ENCODE measurements around the gene PHAF1. TPM values are rescaled to one million over a fixed set of nuclear protein-coding genes. Genes with fewer than 3 reads are reported as not detected.

Gene PHAF1
- total RNA-seq, 4 donors from 2014 or later, result 14.2 to 22.5 (median 19.3) TPM

DNA sequence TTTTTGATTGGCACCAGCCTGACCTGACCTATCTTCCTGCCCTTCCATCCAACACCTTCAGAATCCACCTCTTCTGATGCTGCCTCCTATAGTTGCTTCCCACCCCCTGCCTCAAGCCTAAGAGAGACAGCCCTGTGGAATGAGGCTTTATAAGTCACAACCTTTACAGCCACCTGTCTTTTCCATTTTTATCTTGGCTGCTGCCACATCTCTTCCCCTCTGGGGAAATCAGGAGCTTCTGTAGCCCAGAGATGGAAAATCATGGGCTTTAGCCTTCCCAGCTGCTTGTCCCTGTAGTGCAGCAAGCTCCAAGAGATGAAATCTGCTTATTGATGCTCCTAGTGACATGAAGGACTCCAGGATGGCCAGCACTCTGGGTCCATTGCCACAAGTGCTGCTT is 18.7 kb downstream of the PHAF1 start:
- TF ChIP-seq, protein P1, sequence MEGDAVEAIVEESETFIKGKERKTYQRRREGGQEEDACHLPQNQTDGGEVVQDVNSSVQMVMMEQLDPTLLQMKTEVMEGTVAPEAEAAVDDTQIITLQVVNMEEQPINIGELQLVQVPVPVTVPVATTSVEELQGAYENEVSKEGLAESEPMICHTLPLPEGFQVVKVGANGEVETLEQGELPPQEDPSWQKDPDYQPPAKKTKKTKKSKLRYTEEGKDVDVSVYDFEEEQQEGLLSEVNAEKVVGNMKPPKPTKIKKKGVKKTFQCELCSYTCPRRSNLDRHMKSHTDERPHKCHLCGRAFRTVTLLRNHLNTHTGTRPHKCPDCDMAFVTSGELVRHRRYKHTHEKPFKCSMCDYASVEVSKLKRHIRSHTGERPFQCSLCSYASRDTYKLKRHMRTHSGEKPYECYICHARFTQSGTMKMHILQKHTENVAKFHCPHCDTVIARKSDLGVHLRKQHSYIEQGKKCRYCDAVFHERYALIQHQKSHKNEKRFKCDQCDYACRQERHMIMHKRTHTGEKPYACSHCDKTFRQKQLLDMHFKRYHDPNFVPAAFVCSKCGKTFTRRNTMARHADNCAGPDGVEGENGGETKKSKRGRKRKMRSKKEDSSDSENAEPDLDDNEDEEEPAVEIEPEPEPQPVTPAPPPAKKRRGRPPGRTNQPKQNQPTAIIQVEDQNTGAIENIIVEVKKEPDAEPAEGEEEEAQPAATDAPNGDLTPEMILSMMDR (IDR thresholded peaks at IDR 0.05), result no peak
- no peak for TF ChIP-seq POLR2A (IDR thresholded peaks at IDR 0.05)
- H3K27ac ChIP-seq, result no peak overlapping the region
- no peak for DNase-seq
- intact Hi-C loops (cut with DNase I), result no loop called here
- no peaks in the 10 kb centered on the region for H3K4me1 ChIP-seq
- H3K9me3 ChIP-seq, result no peaks in the 10 kb centered on the region
- peaks cover 0 to 99% (median 0%) of the 10 kb centered on the region in 3 donors for H3K36me3 ChIP-seq
- H3K4me3 ChIP-seq, result no peak overlapping the region
- no peaks in the 10 kb centered on the region for H3K27me3 ChIP-seq

DNA sequence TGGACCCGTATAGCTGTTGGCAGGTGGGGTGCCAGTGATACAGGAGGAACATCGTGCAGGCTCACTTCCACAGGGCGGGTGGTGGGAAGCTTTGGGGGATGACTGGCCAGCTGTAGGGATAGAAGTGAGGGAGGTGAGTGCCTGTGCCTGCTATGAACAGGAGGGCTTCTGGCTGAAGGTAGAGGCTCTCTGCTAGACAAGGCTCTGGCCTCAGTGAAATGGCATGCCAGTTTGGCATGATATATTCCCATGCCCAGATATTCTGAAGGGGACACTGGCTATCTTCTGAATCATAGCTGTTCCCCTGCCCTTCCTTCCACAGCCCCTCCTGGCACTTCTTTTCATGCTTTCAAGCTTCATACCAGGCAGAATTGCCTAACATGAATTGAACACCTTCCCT is 19.1 kb downstream of the PHAF1 start:
- DNase-seq, result no peak
- TF ChIP-seq POLR2A (IDR thresholded peaks at IDR 0.05), result no peak
- TF ChIP-seq, protein P1 (IDR thresholded peaks at IDR 0.05), result no peak
- Histone ChIP-seq H3K27ac (no peak overlapping the region), H3K27me3 (no peaks in the 10 kb centered on the region), H3K4me1 (no peaks in the 10 kb centered on the region), H3K36me3 (peaks cover 0 to 99% (median 0%) of the 10 kb centered on the region in 3 donors), H3K9me3 (no peaks in the 10 kb centered on the region), H3K4me3 (no peak overlapping the region)
- 93 to 100% methylated on average over 3 of the region's 3 CpGs for WGBS, 2 donors
- intact Hi-C loops (cut with DNase I), result no loop called here

DNA sequence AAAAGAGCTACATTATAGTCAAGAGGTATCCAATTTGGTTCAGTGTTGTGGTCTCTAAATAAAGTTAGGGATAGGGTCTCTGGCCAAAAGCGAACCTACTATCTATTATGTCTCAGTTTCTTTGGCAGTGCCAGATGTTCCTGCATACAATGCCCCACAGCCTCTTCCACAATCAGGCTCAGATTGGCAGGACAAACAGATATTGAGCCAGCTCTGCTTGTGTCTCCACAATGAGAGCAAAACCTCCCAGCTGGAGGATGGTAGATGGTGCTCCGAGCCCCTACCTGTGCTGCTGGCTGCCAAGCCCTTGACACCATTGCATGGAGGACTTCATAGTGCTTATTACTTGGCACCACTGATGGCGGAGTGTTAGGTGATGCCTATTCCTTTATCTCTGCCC is 19.7 kb downstream of the PHAF1 start:
- TF ChIP-seq, protein P1 (IDR thresholded peaks at IDR 0.05), result no peak
- no peak for TF ChIP-seq POLR2A (IDR thresholded peaks at IDR 0.05)
- H3K27ac ChIP-seq, result no peak overlapping the region
- H3K9me3 ChIP-seq, result no peaks in the 10 kb centered on the region
- peaks cover 0 to 99% (median under 1%) of the 10 kb centered on the region in 3 donors for H3K36me3 ChIP-seq
- intact Hi-C loops (cut with DNase I), result no loop called here
- H3K4me1 ChIP-seq, result no peaks in the 10 kb centered on the region
- H3K27me3 ChIP-seq, result no peaks in the 10 kb centered on the region
- no peak overlapping the region for H3K4me3 ChIP-seq
- DNase-seq, result no peak
- WGBS, 2 donors, result 90 to 96% methylated on average over 2 to 3 of the region's 3 CpGs

DNA sequence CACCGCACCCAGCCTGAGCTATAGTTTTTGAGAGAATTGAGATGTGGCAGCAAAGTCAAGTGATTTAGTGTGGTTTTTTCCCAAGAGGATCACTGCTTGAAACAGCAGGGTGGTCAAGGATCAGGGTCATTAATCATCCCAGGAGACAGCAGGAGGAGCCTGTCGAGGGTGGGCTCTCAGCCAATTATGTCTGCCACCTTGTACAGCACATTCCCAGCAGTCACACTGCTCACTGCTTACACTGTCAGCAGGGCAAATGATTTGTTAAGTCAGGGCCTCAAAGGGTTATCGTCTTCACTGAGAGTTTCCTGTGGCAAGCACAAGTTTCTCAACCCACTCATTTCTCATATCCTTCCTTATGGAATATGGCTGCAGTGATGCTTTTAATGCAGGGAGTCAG is 27.9 kb downstream of the PHAF1 start:
- TF ChIP-seq, protein P1 (IDR thresholded peaks at IDR 0.05), result no peak
- no peak for TF ChIP-seq POLR2A (IDR thresholded peaks at IDR 0.05)
- intact Hi-C loops (cut with DNase I), result no loop called here
- Histone ChIP-seq H3K9me3 (no peaks in the 10 kb centered on the region), H3K4me1 (no peaks in the 10 kb centered on the region), H3K4me3 (no peak overlapping the region), H3K27me3 (no peaks in the 10 kb centered on the region), H3K27ac (no peak overlapping the region), H3K36me3 (peaks cover 25 to 100% (median 40%) of the 10 kb centered on the region in 3 donors)
- 29 to 38% methylated on average over 2 of the region's 3 CpGs for WGBS, 2 donors
- DNase-seq, result no peak

DNA sequence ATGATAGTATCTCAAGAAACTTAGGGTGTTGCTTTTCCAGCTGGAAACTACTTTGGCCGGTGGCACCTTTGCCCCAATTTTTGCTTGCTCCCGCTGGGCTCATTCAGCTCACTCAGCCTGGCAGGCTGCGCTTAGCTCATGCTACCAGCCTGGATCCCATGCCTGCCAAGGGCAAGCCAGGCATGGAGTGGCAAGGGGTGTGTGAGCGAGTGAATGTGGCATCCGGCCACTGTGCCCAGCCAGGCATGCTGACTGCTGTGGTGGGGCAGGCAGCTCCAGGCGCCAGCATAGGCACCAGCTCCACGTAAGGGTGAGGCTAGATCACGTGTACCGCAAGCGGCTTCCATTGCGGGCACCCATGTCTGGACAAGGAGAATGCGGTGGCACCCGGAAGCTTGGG is 31.6 kb downstream of the PHAF1 start:
- Histone ChIP-seq H3K36me3 (peaks cover 37 to 100% (median 64%) of the 10 kb centered on the region in 3 donors), H3K9me3 (no peaks in the 10 kb centered on the region), H3K4me3 (no peak overlapping the region), H3K4me1 (peaks cover 0 to 2% (median 0%) of the 10 kb centered on the region in 3 donors), H3K27ac (no peak overlapping the region), H3K27me3 (no peaks in the 10 kb centered on the region)
- no peak for DNase-seq
- 100% methylated on average over 4 to 6 of the region's 13 CpGs for WGBS, 2 donors
- TF ChIP-seq, protein P1 (IDR thresholded peaks at IDR 0.05), result no peak
- no peak for TF ChIP-seq POLR2A (IDR thresholded peaks at IDR 0.05)
- intact Hi-C loops (cut with DNase I), result no loop called here

Measured in esophagus squamous epithelium (tissue), 5 donors.